HL-60 (cell line): ENCODE data around the gene SMCO3.

Experiments
- CTCF ChIP-seq: IDR thresholded peaks from one replicate; pipeline ENCODE4 v1.5.1; 2011; ENCODE audit warnings: low read length, control low read depth, inconsistent platforms; ENCODE audit not compliant: insufficient read depth
- POLR2AphosphoS5 ChIP-seq: IDR thresholded peaks from 2 replicates; pipeline ENCODE4 v1.6.1; 2012; ENCODE audit warnings: low read depth
- SPI1 ChIP-seq: IDR thresholded peaks from 2 replicates; pipeline ENCODE4 v1.6.1; 2012; ENCODE audit warnings: low read depth, mild to moderate bottlenecking, borderline replicate concordance
- TF ChIP-seq, protein P1 (sequence below): IDR thresholded peaks from 2 replicates; pipeline ENCODE4 v1.6.1; 2012; ENCODE audit warnings: low read depth; ENCODE audit not compliant: insufficient replicate concordance

DNA sequence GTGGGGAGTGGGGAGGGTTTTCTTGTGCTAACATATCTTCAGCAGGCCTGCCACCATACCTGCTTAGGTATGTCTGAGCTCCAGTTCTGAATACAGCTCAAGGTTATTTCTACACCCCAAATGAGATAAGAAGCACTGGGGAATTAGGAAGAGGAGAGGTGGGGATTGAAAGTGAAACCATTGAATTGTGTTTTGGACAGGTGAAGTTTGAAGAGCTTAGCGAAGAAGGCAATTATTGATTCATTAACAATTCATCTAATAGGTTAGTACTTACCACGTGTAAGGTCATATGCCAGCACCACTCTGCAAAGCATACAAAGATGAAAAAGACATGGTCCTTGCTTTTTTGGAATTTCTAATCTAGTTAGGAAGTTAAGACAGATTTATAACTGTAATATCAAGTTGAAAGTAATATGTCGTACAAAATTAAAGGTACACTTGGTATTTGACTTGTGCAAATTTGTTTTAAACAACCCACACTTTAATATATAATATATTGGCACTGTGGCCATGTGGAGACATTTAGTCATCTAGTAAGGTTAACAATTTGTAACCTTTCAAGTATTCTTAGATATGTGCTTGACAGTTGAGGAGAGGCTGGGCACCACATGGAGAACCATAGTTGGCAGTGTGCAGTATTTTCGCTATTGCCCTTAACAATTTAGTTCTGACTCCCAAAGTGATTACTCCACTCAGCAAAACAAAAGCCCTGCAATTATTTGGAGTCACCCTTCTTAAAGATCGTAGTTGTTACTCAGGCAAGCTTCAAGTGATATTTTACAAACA is 3.6 kb downstream of the SMCO3 start:
- TF ChIP-seq CTCF (no peak), POLR2AphosphoS5 (no peak), SPI1 (no peak)
- TF ChIP-seq, protein P1, sequence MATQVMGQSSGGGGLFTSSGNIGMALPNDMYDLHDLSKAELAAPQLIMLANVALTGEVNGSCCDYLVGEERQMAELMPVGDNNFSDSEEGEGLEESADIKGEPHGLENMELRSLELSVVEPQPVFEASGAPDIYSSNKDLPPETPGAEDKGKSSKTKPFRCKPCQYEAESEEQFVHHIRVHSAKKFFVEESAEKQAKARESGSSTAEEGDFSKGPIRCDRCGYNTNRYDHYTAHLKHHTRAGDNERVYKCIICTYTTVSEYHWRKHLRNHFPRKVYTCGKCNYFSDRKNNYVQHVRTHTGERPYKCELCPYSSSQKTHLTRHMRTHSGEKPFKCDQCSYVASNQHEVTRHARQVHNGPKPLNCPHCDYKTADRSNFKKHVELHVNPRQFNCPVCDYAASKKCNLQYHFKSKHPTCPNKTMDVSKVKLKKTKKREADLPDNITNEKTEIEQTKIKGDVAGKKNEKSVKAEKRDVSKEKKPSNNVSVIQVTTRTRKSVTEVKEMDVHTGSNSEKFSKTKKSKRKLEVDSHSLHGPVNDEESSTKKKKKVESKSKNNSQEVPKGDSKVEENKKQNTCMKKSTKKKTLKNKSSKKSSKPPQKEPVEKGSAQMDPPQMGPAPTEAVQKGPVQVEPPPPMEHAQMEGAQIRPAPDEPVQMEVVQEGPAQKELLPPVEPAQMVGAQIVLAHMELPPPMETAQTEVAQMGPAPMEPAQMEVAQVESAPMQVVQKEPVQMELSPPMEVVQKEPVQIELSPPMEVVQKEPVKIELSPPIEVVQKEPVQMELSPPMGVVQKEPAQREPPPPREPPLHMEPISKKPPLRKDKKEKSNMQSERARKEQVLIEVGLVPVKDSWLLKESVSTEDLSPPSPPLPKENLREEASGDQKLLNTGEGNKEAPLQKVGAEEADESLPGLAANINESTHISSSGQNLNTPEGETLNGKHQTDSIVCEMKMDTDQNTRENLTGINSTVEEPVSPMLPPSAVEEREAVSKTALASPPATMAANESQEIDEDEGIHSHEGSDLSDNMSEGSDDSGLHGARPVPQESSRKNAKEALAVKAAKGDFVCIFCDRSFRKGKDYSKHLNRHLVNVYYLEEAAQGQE = no peak
